HG03354 (cell line): Measurements from ENCODE around the gene SLCO3A1.

Experiments
- ATAC-seq: cut with Tn5 transposase; IDR thresholded peaks from one replicate; pipeline ENCODE4 v1.9.1; 2021; ENCODE audit warnings: mild to moderate bottlenecking; ENCODE audit not compliant: unreplicated experiment, poor library complexity, severe bottlenecking

Gene SLCO3A1

DNA sequence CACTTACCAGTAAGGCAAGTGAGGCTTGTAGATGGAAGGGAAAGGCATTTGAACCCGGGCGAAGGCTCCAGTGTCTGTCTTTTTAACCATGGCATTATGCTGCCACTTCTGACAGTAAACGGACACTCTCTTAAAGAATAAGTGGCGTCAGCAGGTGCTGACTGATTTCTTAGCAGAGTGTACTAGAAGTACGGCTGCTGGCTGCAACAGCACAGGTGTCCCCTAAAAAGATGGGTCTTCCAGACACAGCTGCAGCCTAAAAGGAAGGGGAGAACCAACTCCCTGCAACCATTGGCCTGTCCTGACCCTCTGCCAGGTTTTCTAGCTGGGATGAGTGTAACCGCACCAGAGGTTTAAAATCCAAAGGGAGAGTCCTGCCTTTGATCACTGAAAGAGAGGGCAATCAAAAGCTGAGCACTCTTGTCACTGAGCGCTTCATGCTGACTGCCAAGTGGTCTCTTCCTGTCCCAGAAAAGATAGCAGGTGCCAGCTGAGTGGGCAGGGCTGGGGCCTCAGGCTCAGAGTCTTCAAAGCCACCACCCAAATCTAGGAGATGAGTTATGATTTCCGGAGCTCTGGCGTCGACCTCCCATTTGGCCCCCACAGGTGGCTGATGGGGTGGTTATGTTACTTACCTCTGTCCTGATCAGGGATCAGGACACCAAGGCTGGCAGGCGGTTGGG lies 255.8 kb downstream of the SLCO3A1 start:
- ATAC-seq: no peak

DNA sequence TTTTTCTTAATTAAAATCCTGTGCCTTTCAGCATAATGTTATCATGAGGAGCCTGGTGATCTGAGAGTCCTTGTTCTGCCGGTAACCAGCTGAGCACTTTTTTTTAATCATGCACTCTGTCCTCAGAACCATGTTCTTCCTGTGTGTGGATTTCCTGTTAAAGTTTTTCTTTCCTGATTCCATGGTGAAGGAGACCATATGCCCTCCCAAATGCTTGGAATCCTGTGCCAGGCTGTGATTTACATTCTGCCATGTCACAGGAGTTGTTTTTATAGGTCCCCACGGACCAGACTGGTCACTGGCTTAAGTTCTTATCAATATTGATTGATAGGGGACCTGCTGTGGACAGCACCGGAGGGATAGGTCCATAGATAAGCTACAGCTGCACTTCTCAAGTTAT lies 257.8 kb downstream of the SLCO3A1 start:
- ATAC-seq: no peak

DNA sequence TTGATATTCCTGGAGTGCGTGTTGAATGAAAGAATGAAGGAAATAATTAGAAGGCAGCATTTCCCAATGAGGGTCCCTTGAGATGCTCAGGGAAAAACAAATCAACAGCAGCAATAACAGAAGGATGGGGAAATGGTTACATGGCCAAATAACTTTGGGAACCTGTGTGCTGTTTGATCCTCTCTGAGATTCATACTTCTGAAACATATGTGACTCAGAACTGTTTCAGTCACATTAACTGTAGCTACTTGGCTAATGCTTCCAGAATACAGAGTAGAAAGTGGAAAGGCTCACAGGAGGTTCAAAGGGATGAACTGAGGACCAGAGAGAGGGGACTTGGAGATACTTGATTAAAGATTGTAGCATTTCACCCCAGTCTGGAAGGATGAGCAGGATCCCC lies 258.2 kb downstream of the SLCO3A1 start:
- ATAC-seq: no peak

DNA sequence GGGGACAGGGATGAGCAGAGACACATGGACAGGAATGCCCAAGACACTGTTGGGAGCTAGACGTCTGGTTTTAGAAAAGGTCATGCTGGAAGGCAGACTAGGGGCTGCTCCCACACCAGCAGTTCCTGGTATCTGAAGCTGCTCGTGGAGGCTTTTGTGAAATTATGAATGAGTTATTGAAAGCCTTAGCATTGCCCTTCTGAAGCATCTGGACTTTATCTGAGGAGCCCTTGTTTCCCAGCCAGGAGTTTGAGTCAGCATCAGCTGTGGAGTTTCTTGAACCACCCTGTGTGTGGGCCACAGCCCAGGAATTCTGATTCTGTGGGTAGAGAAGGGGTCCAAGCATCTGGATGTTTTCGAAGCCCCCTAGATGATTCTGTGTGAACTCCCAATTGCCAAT lies 258.7 kb downstream of the SLCO3A1 start:
- no peak for ATAC-seq

DNA sequence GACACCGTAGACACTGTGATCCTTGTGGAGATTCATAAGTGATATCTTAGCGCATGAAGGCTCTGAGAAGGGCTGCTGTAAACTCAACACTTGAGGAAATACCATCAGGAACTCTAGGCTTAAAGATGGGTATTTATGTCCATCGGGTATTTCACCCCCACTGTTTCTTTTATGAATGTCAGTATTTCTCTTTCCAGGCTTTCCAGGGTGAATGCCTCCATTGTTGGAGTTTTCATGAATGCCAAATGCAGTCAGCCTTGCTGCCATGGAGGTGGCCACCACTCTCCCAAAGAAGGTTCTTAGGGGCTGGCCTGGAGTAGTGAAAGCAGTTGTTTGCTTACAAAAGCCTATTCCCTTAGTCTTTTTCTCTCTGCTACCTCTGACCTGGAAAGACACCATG lies 259.2 kb downstream of the SLCO3A1 start:
- no peak for ATAC-seq

DNA sequence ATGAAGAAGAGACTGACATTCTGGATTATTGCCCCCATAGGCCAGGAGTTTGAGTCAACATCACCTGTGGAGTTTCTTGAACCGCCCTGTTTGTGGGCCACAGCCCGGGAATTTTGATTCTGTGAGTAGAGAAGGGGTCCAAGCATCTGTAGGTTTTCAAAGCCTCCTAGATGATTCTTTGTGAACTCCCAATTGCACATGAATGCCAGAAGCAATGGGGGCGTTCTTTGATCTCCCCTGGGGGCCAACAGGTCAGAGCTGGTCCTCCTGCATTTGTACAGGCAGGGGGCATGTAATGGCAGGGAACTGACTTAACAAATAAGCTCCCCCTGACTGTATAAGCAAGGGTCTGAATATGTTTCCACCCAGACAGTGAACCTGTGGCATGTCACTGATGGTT lies 260.3 kb downstream of the SLCO3A1 start:
- no peak for ATAC-seq

DNA sequence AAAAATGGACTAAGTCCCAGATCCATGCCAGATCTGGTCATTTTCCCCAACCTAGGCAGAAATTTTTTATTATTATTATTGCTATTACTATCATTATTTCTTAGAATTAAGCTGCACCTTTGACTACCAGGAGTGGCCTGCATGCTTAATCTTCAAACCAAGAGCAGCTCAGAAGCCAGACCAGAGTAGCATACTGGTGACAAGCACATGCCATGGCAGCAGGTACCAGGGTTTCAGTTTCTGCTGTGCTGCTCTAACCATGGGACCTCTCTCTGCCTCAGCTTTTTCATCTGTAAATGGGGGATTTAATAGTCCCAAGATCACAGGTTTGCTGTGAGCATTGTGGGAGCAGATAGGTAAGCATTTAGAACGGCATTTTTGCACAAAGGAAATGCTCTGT lies 262.3 kb downstream of the SLCO3A1 start:
- ATAC-seq: no peak

DNA sequence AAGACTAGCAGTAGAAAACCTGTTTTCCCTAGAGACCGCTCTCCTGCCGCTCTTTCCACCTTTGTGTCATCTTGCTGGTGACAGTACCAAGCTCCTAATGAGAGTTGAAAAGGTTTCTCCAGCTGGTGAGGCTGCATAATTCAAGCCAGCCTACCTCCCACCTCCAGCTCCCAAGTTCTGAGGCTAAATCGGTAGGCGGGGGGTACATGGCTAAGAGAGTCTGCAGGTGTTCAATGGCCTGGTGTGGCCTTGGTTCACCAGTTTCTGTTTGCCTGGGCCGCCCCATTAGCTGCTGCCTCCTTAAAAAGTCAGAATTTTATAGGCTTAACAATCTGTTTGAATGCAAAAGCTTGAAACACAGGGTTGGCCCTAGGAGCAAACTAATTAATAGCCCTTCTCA lies 262.8 kb downstream of the SLCO3A1 start:
- ATAC-seq: no peak

DNA sequence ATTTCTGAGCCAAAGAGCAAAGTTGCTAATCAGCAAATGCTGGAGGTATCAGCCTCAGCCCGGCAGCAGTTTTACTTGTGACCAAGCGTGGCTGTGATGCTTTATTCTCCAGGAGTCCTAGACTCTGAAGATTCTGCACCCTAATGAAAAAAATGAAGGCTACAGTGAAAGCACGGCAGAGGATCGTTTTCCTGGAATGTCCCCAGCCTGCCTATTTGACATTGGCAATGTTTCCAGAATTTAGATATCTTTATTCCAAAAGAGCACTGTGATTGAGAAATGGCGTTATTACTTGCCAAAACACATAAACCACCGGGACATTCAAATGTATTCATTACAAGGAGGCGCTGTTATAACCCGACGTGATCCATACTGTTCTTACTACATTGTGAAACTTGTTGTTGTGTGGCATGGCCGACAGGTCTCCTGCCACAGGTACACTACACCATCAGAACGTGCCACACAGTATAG lies 263.8 kb downstream of the SLCO3A1 start:
- no peak for ATAC-seq

DNA sequence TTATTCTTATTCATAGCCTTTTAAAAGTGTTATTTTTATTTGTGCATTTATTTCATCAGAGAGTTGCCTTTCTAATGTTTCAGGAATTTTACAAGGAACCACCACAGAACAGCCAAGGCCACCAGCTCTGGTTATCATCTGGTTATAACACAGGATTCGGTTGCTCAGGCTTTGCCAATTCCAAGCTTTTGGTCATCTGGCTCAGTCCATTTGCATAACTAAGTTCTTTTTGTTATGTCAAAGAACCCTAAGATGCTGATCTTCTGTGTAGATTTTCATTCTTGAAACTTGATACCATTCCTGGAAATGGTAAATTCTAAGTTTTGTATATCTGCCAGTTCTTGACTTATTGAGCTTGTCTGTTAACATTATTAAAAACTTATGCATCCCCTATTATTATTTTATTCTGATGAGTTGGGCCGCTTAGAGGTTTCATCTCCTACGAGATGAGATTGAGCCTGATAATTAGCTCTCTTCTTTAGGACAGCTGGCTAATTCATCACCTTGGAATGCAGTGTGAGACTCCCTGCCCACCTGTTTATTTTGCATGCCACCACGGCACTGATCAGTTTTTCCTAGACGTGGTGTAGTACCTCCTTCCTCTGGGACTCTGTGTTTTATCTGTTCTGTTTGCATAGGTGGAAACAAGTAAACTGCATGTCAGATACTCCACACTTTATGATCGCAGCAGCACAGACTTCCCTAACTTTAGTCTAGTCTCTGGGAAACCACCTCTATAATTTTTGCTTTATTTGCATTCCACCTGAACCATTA lies 264.8 kb downstream of the SLCO3A1 start:
- ATAC-seq: no peak

DNA sequence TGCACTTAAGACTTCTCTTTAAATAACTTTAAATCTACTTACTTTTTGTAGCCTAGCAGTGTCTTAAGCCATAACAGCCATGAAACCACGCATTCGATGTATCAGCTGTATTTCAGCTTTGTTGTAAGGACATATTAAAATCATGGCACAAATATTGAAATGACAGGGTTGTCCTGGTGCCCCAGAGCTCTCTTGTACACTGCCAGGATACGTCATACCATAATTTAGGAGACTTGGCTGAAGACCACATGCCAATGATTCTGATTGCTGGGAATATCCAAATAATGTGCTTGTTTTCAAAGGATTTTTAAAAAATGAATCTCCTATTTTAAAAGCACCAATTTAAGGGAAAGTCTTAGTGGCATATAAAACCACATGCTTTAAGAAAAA lies 265.4 kb downstream of the SLCO3A1 start:
- no peak for ATAC-seq

DNA sequence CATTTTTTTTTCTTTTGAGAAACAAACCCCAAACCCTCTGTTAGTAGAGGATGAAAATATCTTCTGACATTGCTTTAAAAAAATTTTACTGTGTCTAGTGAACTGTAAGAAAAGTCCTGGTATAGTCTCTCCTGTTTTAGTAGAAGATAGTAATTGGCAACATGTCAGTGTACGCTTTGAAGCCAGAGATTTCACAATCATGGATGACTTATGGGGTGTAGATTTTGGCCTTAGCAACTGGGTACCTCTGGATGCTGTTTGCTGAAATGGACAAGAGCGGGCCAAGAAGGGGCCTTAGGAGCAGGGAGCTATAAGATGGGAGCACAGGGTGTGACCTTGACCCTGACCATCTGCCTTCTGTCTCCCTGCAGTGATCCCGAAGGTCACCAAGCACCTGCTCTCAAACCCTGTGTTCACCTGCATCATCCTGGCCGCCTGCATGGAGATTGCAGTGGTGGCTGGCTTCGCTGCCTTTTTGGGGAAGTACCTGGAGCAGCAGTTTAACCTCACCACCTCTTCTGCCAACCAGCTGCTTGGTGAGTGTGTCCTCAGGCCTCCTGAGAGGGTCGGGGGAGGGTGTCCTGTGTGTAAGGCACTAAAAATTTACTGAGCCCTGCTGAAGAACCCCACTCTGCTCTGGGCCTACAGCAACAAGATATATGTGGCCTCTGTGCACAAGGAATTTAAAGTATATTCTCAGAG lies 266.7 kb downstream of the SLCO3A1 start:
- no peak for ATAC-seq

DNA sequence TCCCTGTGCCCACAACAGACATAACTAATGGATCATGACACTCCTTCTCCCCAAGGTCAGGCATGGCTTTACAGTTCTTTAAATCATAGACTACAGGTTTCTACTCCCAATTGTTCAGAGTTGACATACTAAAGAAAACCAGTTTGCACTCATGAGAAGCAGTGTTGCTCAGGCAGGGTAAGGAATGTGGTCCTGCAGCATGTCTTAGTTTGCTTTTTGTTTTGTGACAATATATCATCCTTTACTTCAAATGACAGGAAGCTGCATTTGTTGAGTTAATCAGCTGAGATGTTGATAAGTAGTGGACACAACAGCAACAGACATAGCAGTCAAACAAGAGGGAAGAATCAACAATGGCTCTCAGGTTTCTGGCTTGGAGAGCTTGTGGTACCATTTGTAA lies 267.5 kb downstream of the SLCO3A1 start:
- ATAC-seq: no peak

DNA sequence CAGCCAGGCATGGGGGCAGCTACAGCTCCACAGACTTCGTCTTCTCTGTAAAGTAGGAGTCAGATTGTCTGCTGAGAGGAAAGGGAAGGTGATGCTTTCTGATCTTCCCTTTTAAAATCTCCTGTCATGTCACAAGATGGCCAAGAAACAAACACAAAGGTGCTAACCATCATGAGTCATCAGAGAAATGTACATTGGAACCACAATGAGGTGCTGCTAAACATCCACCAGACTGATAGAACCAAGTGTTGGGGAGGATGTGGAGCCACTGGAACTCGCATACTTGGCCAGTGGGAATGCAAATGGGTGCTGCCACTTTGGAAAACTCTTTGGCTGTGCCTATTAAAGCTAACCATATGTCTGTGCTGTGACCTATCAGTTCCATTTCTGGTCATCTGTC lies 268.8 kb downstream of the SLCO3A1 start:
- ATAC-seq: no peak

DNA sequence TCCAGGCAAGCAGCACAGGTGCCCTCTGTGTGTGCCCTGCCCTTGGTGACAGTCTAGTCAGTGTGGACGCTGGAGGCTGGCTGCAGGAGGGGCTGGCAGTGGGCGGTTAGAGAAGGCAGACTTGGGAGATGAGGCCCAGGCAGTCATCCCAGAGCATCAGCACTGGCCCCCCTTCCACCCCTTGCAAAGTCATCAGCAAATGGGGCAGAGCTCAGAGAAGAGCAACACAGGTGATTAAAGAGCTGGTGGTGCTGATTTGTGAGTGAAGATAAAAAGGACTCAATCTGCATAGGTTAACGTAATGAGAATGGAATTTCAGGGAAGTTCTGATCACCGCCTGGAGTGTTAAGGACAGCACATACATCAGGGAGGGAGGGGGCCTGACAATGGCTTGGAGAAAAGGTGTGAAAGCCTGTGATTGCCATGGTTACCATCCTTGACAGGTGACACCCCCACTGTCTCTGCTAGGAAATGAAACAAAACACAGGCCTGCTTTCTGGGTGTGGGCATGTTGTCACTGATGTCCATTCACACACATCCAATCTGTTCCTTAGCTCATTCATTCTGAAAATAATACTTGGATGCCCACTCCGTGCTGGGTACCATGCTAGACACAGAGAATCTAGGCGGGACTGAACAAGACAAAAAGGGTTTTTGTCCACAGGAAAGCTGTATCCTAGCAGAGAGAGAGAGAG lies 270.6 kb downstream of the SLCO3A1 start:
- ATAC-seq: no peak

DNA sequence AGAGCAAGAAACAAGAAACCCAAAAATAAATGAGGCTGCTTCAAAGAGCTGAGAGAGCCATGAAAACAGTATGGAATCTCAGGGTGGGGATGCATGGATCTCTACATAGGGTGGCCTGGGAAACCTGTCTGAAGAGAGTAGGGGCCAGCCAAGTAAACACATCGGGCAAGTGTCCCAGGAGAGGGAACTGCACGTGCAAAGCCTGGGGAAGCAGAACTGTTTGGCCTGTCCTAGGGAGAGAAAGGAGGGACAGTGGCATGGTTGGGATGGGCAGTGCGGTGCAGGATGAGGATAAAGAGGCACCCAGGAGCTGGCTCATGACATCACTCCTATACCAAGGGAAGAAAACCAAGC lies 271.1 kb downstream of the SLCO3A1 start:
- ATAC-seq: no peak

DNA sequence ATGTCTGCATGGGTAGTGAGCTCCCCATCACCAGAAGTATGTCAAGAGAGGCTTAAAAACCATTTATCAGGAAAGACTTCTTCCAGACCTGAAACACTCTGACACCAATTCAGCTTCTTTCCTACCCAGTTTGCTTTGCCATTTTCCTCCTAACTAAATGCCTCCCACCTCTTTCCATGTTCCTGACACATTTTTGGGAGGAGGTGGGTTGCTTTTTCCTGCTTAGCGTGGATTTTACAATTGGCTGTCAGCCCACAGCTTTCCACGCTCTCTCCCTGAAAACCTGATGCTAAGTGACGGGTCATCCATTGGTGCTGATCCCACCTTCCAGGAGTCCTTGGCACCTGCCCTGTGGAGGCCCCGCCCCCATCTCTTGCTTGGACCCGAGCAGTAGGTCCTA lies 275.3 kb downstream of the SLCO3A1 start:
- ATAC-seq: no peak

DNA sequence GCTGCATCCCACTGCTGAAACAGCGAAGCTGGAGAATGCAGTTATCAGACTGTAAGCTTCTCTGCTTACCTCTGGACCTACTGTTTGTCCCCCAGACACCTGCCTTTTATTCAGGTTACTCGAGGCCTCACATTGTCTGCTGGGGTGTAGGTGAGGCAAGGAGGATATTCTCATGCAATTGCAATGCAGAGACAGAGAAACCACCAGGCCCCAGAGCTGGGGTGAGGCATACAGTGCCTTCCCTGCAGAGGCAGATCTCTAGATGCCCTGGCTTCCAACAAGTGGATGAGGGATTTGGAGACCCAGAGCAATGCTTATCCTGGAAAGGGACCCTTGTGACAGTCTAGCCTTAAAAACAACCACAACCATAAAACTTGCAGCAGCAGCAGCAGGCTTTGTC lies 276.7 kb downstream of the SLCO3A1 start:
- no peak for ATAC-seq

DNA sequence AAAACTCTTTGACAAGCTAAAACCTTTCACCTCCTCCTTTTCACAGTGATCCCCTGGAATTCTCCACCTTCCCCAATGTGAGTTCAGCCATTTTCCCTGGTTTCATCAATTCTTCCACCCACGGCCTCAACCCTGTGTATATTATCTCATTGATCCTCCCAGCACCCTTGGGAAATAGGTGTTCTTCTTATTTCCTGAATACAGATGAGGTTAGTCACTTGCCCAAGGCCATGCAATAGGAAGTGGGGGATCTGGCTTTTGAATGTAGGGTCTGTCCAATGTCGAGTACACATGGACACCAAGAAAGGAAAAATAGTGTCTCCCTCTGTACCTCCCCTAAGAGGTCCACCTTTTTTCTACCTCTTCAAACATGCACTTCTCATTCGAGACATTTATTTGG lies 277.4 kb downstream of the SLCO3A1 start:
- no peak for ATAC-seq

DNA sequence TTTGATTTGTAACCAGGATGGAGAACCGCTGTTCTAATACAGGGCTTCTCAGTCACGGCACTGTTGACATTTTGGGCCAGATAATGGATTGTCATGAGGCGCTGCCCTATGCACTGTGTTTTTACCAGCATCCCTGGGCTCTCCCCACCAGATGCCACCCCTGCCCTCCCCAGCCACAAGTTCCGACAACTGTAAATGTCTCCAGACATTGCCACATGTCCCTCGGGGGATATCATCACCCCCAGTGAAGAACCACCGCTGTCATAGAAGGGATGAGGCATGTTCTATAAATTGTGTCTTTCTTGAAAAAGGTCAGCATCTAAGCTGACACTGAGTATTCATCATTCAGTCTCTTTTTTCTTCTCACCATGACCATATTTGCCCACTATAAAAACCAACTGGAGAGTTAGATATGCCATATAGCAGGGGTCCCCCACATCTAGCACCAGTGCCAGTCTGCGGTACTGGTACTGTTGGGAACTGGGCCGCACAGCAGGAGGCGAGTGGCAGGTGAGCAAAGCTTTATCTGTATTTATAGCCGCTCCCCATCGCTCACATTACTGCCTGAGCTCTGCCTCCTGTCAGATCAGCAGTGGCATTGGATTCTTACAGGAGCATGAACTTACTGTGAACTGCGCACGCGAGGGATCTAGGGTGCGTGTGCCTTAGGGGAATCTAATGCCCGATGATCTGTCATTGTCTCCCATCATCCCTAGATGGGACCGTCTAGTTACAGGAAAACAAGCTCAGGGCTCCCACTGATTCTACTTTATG lies 279.7 kb downstream of the SLCO3A1 start:
- ATAC-seq: no peak
